GM12878 (cell line): ENCODE data around the gene DOC2B.

ENCODE experiments used
- E2F8 ChIP-seq: fragments of 450-650 bp; IDR thresholded peaks from 2 replicates; pipeline ENCODE4 v1.6.1; 2018; ENCODE audit warnings: mild to moderate bottlenecking, low read depth, moderate library complexity; ENCODE audit not compliant: partially characterized antibody
- KDM1A ChIP-seq: fragments of 200-600 bp; sonication (generic); IDR thresholded peaks from 2 replicates; pipeline ENCODE4 v1.6.1; 2016; ENCODE audit warnings: borderline replicate concordance
- NKRF ChIP-seq: fragments of 450-650 bp; conservative IDR thresholded peaks from 2 replicates; pipeline ENCODE4 v1.6.1; 2017; ENCODE audit warnings: mild to moderate bottlenecking, moderate library complexity
- TF ChIP-seq, protein P1 (sequence below): fragments of 150-350 bp; IDR thresholded peaks from 2 replicates; pipeline ENCODE4 v1.6.1; 2016; ENCODE audit warnings: low read depth, low read length

DNA sequence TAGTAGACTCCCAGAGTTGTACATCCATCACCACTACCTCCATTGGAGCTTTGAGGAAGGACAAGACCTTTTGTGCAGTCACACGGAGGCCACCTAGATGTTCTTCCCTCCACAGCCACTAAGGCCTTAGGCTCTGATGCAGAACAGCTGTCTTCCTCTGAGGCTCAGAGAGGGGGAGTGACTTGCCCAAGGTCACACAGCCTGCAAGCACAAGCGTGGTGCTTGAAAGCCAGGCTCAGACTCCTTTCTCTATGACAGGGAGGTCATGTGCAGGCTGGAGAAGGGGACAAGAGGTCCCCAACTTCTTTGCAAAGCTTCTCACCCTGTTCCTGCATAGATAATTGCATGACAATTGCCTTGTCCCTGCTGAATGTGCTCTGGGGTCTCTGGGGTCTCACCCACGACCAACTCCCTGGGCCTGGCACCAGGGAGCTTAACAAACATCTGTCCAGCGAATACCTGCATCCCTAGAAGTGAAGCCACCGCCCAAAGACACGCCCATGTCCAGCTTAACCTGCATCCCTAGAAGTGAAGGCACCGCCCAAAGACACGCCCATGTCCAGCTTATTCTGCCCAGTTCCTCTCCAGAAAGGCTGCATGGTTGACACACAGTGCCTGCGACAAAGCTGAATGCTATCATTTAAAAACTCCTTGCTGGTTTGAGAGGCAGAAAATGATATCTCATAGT, 31.4 kb downstream of the DOC2B start:
- TF ChIP-seq E2F8 (no peak), KDM1A (no peak), NKRF (no peak)
- TF ChIP-seq, protein P1, sequence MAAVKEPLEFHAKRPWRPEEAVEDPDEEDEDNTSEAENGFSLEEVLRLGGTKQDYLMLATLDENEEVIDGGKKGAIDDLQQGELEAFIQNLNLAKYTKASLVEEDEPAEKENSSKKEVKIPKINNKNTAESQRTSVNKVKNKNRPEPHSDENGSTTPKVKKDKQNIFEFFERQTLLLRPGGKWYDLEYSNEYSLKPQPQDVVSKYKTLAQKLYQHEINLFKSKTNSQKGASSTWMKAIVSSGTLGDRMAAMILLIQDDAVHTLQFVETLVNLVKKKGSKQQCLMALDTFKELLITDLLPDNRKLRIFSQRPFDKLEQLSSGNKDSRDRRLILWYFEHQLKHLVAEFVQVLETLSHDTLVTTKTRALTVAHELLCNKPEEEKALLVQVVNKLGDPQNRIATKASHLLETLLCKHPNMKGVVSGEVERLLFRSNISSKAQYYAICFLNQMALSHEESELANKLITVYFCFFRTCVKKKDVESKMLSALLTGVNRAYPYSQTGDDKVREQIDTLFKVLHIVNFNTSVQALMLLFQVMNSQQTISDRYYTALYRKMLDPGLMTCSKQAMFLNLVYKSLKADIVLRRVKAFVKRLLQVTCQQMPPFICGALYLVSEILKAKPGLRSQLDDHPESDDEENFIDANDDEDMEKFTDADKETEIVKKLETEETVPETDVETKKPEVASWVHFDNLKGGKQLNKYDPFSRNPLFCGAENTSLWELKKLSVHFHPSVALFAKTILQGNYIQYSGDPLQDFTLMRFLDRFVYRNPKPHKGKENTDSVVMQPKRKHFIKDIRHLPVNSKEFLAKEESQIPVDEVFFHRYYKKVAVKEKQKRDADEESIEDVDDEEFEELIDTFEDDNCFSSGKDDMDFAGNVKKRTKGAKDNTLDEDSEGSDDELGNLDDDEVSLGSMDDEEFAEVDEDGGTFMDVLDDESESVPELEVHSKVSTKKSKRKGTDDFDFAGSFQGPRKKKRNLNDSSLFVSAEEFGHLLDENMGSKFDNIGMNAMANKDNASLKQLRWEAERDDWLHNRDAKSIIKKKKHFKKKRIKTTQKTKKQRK: no peak
